Bronchus fibroblast of lung (primary cell): ENCODE data around the gene CFAP68. TPM values are rescaled to one million over a fixed set of nuclear protein-coding genes. Genes with fewer than 3 reads are reported as not detected.

Experiments
- total RNA-seq: library from RNA; depleted of rRNA; stranded (reverse); fragments of >200 nt; gene quantifications from 2 replicates; pipeline ENCODE4 v1.2.3, GENCODE V29; 2015

CFAP68 gene, protein sequence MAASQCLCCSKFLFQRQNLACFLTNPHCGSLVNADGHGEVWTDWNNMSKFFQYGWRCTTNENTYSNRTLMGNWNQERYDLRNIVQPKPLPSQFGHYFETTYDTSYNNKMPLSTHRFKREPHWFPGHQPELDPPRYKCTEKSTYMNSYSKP
- total RNA-seq, result 18.5 and 23.9 TPM in 2 replicates

DNA sequence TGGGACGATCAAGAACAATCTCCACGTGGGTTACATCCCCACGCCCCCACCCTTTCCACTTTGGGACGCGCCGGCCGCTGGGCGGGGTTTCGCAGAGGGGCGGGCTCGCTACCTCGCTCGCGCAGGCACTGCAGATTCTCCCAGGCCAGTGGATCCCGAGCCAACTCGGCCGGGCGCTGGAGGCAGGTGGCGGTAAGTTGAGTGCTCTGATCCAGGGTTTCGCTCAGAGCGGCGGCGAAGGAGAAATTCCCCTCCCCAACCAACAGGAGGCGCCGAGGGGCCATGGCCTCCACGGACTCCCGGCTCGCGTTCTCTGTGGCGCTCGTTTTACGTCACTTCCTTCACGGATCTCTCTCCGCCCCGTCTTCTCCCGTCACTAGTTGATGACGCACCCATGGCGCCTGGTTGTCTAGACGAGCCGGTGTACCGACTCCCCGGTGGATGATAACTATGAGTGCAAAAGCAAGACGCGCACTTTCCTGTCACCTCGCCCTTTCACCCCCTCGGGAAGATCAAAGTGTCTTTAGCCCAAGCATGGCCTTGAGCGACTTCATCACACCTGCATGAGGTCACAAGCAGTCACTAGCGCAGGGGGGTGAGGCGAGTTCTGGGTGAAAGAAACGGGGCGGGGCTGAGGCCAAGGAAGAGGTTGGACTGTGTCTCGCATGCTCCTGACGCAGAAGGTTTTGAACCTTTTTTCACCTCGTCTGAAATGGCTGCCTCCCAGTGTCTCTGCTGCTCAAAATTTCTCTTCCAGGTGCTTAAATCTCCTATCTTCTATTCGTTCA lies at the start of gene CFAP68, which contains the start of gene FDXACB1:
Gene CFAP68 (plus strand): TSS at position 693 of the 788 bp plus-strand sequence. CDS start 20 bp downstream, at position 713.
Gene FDXACB1 (minus strand): TSS at position 317 of the 788 bp plus-strand sequence. CDS start 33 bp downstream, at position 284.

GRCh38 chr11:111870886-111871692 lies 8.3 kb upstream of the CFAP68 start, which contains the start of gene ALG9:
Gene ALG9 (minus strand): TSS chr11:111871581. CDS start chr11:111871482, 99 bp downstream.

DNA sequence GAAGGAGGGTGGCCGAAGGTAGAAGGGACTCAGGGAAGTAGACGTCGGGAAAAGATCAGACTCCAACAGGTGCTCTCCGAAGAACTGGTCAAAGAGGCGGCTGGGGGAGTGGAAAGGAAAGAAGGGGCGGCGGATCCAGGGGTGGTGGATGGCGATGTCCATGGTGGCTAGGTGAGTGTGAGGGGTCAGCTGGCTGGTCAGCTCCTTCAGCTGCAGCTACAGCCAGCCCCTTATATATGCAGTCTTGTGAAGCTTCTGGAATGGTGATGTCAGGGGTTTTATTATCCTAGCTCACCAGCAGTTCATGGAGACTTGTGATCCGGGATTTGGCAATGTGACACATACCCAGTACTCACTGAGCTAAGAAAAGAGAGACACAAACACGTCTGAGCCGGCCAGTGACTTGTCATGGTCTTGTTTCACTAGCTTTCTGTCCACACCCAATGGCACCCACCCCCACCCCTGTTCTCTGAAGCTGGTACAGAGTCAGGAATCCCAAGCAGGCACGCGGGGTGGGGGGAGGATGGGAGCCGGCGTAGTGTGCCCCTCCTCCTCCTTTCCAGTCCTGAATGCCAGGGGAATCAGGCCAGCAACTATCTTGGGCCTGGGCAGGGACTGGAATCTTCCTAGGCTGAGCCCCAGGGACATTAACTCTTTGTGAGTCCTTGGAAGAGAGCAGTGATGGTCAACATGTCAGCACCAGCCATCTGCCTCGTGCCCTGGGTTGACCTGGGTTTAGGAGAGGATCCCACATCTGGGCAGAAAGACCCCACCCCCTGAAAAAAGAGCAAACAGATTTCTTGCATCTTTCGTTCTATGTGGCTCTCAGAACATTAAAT lies 32.4 kb downstream of the CFAP68 start, which contains the start of gene CRYAB:
Gene CRYAB (minus strand): TSS at position 208 of the 839 bp plus-strand sequence. CDS start 46 bp downstream, at position 162.

DNA sequence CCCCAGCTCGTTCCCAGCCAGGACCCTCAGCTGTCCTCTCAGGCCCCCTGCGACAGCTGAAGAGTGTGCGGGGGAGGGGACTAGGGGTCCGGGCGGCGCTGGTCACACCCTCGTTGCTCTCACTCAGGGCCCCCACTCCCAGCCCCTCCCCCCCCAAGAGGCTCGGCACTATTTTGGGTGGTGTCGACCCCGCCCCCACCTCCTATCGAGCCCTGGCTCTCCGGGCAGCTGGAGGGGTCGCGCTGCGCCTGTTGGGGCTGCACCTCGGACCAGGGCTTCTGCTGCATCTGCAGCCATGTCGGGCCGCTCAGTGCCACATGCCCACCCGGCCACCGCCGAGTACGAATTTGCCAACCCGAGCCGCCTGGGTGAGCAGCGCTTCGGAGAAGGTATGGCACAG lies 33.2 kb downstream of the CFAP68 start, which contains the start of gene HSPB2:
Gene HSPB2 (plus strand): TSS at position 200 of the 400 bp plus-strand sequence. CDS start 96 bp downstream, at position 296.

DNA sequence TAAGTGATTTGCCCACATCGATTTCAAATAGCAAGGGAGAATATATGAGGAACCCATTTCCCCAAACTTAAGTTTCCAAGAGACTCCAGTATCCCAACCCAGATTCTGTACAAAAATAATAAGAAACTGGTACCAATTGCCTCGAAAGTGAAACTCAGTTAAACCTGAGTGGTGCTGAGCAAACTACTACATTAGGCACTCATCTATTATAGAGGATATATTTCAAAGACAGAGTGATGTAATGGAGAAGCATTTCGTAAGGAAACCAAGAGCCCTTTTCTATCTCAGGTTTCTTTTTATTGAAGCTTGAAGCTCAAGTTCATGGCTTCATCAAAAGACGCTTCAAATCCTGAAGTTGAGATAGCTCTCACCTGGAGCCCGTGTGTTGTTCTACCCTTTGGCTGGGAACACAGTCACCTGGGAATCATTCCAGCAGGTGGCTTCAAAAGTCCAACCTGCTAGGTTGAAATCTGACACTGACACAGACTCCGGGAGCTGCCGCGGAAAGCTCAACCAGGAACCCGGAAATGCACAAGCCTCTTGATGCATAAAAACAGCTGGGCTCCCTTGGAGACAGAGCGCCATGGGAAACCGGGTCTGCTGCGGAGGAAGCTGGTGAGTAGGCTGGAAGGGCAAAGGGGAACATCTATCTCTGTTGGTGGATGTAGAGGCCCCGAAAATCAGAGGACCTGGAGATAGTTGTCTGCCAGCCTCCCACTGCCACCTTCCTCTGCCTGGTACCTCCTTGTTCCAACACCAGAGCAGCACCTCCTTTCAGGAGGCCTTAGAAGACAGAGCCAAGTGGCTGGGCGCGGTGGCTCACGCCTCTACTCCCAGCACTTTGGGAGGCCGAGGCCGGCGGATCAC lies 39.3 kb downstream of the CFAP68 start, which contains the start of gene C11orf52:
Gene C11orf52 (plus strand): TSS at position 524 of the 867 bp plus-strand sequence. CDS start 60 bp downstream, at position 584.

Other genes starting within 250 kb of the CFAP68 start
- gene PPP2R1B, start 113.2 kb upstream of the CFAP68 start, total RNA-seq, result 37.0 and 39.8 TPM in 2 replicates
- gene ALG9, start 8.0 kb upstream of the CFAP68 start, total RNA-seq, result 29.9 and 38.9 TPM in 2 replicates
- 2.9 and 3.4 TPM in 2 replicates for gene FDXACB1, start 376 bp upstream of the CFAP68 start, total RNA-seq
- 13.4 and 20.0 TPM in 2 replicates for gene CRYAB, start 32.2 kb downstream of the CFAP68 start, total RNA-seq
- gene HSPB2, start 33.2 kb downstream of the CFAP68 start, total RNA-seq, result 0.59 TPM in 1 of 2 replicates, not detected in the other
- gene C11orf52, start 39.4 kb downstream of the CFAP68 start, total RNA-seq, result 0.34 and 0.59 TPM in 2 replicates
- 8.1 and 8.6 TPM in 2 replicates for gene DIXDC1, start 57.8 kb downstream of the CFAP68 start, total RNA-seq
- 38.2 and 43.4 TPM in 2 replicates for gene DLAT, start 145.9 kb downstream of the CFAP68 start, total RNA-seq
- gene PIH1D2, start 194.5 kb downstream of the CFAP68 start, total RNA-seq, result 1.3 and 1.8 TPM in 2 replicates
- 9.4 and 11.1 TPM in 2 replicates for gene NKAPD1, start 194.8 kb downstream of the CFAP68 start, total RNA-seq
- gene TIMM8B, start 207.2 kb downstream of the CFAP68 start, total RNA-seq, result 42.0 and 48.6 TPM in 2 replicates
- 71.8 and 71.9 TPM in 2 replicates for gene SDHD, start 207.3 kb downstream of the CFAP68 start, total RNA-seq